Measurements from ENCODE around the gene ALDH1L1. TPM values are rescaled to one million over a fixed set of nuclear protein-coding genes. Genes with fewer than 3 reads are reported as not detected.

The ALDH1L1 gene
- total and polyA plus RNA-seq, 2 of the 8 experiments (the other 6 are each of a cell fraction or from before 2014, with no cell fraction given): 0.98 to 1.6 TPM

DNA sequence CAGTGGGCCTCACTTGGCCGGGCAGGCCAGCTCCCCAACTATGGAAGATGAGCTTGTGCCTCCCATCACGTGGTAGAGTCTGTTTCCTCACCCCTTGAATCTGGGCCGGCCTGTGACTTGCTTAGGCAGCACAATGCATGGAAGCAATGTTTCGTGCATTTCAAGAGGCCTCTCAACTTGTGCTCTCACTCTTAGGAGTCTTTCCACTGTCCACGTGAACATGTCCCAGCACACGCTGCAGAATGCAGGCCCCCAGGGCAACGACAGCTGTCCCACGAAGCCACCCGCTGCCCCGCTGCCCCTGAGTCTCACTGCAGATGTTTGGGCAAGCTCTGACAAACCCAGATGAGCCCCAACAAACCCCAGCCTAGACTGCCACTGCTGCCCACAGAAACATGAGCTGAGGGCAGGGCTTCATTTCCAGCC is 69.2 kb downstream of the ALDH1L1 start (continued):
- TF ChIP-seq KDM4A (IDR thresholded peaks at IDR 0.05; ENCODE audit: low read depth, low read length, severe bottlenecking): no peak
